CD8-positive, alpha-beta memory T cell (primary cell): Measurements from ENCODE around the gene HDLBP. TPM values are rescaled to one million over a fixed set of nuclear protein-coding genes. Genes with fewer than 3 reads are reported as not detected.

ENCODE experiments used
- CTCF ChIA-PET: fragments of 350-600 bp; sonication (Branson Sonifier 250); formaldehyde crosslinking; loops from one replicate; lab custom pipeline; 2021; ENCODE audit warnings: antibody characterized with exemption; lab: Charles Lee
- POLR2A ChIA-PET: fragments of 350-600 bp; sonication (Branson Sonifier 250); formaldehyde crosslinking; loops from one replicate; lab custom pipeline; 2021; ENCODE audit warnings: antibody characterized with exemption; lab: Charles Lee
- DNase-seq, 5 donors: peaks; one replicate each; pipeline versions ENCODE4 v3.0.0 to v3.0.0-alpha.2; 2020 to 2022; ENCODE audit warnings: mixed read lengths in 1 of 5
- H3K27ac ChIP-seq: one replicate; pipeline ENCODE4 v1.7.0; 2013; ENCODE audit warnings: low read depth, mild to moderate bottlenecking, low read length, moderate library complexity
- H3K27me3 ChIP-seq: 2 replicates; pipeline ENCODE4 v1.7.0; 2013; ENCODE audit warnings: low read length, mild to moderate bottlenecking; ENCODE audit not compliant: insufficient read depth, poor library complexity, severe bottlenecking
- H3K36me3 ChIP-seq: 2 replicates; pipeline ENCODE4 v1.7.0; 2013; ENCODE audit warnings: mild to moderate bottlenecking, low read length, moderate library complexity; ENCODE audit not compliant: insufficient read depth
- H3K4me1 ChIP-seq: 2 replicates; pipeline ENCODE4 v1.7.0; 2013; ENCODE audit warnings: mild to moderate bottlenecking, low read length, moderate library complexity; ENCODE audit not compliant: insufficient read depth
- H3K4me3 ChIP-seq: 2 replicates; pipeline ENCODE4 v1.7.0; 2013; ENCODE audit warnings: mild to moderate bottlenecking, low read length
- H3K9me3 ChIP-seq: 2 replicates; pipeline ENCODE4 v1.7.0; 2013; ENCODE audit warnings: mild to moderate bottlenecking, low read length
- H3K27ac Mint-ChIP-seq, 8 donors: one replicate each; pipeline ENCODE4 v1.8.0; 2020 to 2021; ENCODE audit warnings: mixed read lengths in 8 of 8, mild to moderate bottlenecking in 6 of 8, inconsistent platforms in 3 of 8, moderate library complexity in 3 of 8
- H3K27me3 Mint-ChIP-seq, 2 donors: one replicate each; pipeline ENCODE4 v1.8.0; 2020 to 2021; ENCODE audit warnings: mixed read lengths in 2 of 2, mild to moderate bottlenecking in 1 of 2, moderate library complexity in 1 of 2
- H3K36me3 Mint-ChIP-seq, 3 donors: one replicate each; pipeline ENCODE4 v1.8.0; 2020 to 2021; ENCODE audit warnings: mixed read lengths in 3 of 3, inconsistent platforms in 1 of 3, mild to moderate bottlenecking in 1 of 3
- H3K4me1 Mint-ChIP-seq, 3 donors: one replicate each; pipeline ENCODE4 v1.8.0; 2020 to 2021; ENCODE audit warnings: mixed read lengths in 3 of 3, inconsistent platforms in 1 of 3, mild to moderate bottlenecking in 1 of 3
- H3K4me3 Mint-ChIP-seq, 7 donors: one replicate each; pipeline ENCODE4 v1.8.0; 2020 to 2021; ENCODE audit warnings: mixed read lengths in 7 of 7, mild to moderate bottlenecking in 6 of 7, moderate library complexity in 4 of 7, inconsistent platforms in 2 of 7
- H3K9me3 Mint-ChIP-seq, 5 donors: one replicate each; pipeline ENCODE4 v1.8.0; 2020 to 2022; ENCODE audit warnings: mixed read lengths in 5 of 5, mild to moderate bottlenecking in 3 of 5, moderate library complexity in 2 of 5, inconsistent platforms in 1 of 5
- polyA plus RNA-seq: library from polyadenylated mRNA; unstranded; fragments of 300-500 nt; fragmentation: Illumina TruSeq; gene quantifications from one replicate; pipeline ENCODE4 v1.2.3, GENCODE V29; 2021
- total RNA-seq, 2 experiments: library from RNA; stranded (reverse); gene quantifications; one replicate each; pipeline ENCODE4 v1.2.3, GENCODE V29; 2021

The HDLBP gene, protein sequence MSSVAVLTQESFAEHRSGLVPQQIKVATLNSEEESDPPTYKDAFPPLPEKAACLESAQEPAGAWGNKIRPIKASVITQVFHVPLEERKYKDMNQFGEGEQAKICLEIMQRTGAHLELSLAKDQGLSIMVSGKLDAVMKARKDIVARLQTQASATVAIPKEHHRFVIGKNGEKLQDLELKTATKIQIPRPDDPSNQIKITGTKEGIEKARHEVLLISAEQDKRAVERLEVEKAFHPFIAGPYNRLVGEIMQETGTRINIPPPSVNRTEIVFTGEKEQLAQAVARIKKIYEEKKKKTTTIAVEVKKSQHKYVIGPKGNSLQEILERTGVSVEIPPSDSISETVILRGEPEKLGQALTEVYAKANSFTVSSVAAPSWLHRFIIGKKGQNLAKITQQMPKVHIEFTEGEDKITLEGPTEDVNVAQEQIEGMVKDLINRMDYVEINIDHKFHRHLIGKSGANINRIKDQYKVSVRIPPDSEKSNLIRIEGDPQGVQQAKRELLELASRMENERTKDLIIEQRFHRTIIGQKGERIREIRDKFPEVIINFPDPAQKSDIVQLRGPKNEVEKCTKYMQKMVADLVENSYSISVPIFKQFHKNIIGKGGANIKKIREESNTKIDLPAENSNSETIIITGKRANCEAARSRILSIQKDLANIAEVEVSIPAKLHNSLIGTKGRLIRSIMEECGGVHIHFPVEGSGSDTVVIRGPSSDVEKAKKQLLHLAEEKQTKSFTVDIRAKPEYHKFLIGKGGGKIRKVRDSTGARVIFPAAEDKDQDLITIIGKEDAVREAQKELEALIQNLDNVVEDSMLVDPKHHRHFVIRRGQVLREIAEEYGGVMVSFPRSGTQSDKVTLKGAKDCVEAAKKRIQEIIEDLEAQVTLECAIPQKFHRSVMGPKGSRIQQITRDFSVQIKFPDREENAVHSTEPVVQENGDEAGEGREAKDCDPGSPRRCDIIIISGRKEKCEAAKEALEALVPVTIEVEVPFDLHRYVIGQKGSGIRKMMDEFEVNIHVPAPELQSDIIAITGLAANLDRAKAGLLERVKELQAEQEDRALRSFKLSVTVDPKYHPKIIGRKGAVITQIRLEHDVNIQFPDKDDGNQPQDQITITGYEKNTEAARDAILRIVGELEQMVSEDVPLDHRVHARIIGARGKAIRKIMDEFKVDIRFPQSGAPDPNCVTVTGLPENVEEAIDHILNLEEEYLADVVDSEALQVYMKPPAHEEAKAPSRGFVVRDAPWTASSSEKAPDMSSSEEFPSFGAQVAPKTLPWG (N-terminal part only)
- total RNA-seq (100 to 1,000 TPM; 307 to 313 TPM), polyA plus RNA-seq (70.0 TPM)

DNA sequence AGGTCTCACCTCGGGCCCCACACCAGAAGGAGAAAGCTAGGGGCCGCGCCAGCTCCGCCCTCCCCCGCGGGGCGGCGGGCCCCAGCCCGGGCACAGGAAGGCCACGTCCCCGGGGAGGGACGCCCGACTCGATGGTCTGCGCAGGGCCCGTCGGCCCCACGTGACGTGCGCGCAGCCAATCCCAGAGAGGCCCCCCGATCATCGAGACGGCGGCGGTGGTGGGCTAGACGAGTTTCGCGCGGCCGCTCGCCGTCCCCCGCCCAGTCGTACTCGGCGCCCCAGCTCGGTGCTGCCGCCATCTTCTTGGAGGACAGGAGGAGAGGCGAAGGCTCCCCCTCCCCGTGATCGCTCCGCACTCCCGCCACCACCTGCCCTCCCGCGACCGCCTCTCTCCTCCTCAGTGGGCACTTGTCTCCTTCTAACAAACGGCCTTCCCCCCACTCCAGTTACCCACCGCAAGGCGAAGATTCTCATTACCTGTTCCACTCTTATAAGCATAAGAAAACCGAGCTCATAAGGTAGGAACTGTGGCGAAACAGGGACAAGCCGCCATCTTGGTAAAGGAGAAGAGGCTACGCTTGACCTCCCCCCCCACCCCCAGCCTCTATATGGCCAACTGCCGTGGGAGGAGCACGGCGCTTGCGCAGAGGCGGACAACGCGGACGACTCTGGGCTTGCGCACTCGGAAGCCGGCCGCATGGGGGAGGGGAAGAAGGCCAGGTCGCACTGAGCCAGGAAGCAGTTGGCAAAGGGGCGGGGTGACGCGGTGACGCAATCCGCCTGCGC lies at the start of gene HDLBP:
Gene HDLBP, minus strand, starts transcription at position 580 of the 786 bp plus-strand sequence. CDS start 48,803 bp downstream, outside the sequence.
- H3K27ac Mint-ChIP-seq: peak within 1 kb of the TSS; percentile 92 to 100 (median 99)

DNA sequence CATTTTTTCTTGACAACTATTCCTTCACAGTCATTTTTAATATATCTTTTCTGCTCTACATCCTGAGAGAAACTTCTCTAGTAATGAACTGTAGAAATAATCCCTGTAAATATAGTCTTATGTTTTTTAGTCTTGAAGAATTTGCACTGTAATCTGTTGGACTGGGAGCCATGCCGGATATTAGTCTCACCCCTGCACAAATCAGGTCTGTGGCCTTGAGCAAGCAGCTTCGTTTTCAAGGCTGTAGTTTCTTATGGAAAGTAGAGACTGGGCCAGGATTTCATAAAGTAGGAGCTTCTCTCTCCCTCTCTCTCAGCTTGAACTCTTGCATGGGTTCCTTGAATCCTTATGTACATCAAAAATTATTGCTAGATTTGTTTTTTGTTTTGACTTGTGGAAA lies 49.3 kb upstream of the HDLBP start:
- no peaks in the 10 kb centered on the region for H3K9me3 ChIP-seq
- Mint-ChIP-seq H3K27me3 (no peaks in the 10 kb centered on the region), H3K4me3 (no peak overlapping the region), H3K27ac (no peak overlapping the region), H3K4me1 (peaks cover 0 to 5% (median 0%) of the 10 kb centered on the region in 3 donors), H3K9me3 (no peaks in the 10 kb centered on the region), H3K36me3 (peaks cover 0 to 3% (median 1%) of the 10 kb centered on the region in 3 donors)
- ChIA-PET CTCF (no interaction called here), POLR2A (interaction anchor here (0.6 kb wide), 1 partner anchor 90 kb away, joined by 3 read pairs; no protein-coding TSS in a partner anchor)
- no peak overlapping the region for H3K4me3 ChIP-seq
- H3K4me1 ChIP-seq: no peaks in the 10 kb centered on the region
- H3K27ac ChIP-seq: no peak overlapping the region
- H3K36me3 ChIP-seq: no peaks in the 10 kb centered on the region
- H3K27me3 ChIP-seq: no peaks in the 10 kb centered on the region
- no peak for DNase-seq

More for the DNA sequence above, at the start of gene HDLBP:
- H3K4me3 ChIP-seq: peak within 1 kb of the TSS; percentile 89
- peak; percentile 100 for DNase-seq
- no peaks in the 10 kb centered on the region for H3K27me3 ChIP-seq
- Mint-ChIP-seq H3K4me3 (peak within 1 kb of the TSS; percentile 89 to 99 (median 98)), H3K9me3 (no peaks in the 10 kb centered on the region), H3K27me3 (peaks cover 0 to 2% of the 10 kb centered on the region in 2 donors), H3K36me3 (peaks cover 0 to 43% (median 0%) of the 10 kb centered on the region in 3 donors), H3K4me1 (peaks cover 63 to 83% (median 73%) of the 10 kb centered on the region in 3 donors)
- CTCF ChIA-PET: interaction anchor here (0.6 to 2.1 kb wide), 4 partner anchors 9 to 47 kb away, joined by 3 to 8 read pairs (median 4); no protein-coding TSS in a partner anchor
- peaks cover 65% of the 10 kb centered on the region for H3K4me1 ChIP-seq
- H3K36me3 ChIP-seq: no peaks in the 10 kb centered on the region
- POLR2A ChIA-PET: interaction anchor here (0.5 to 2.1 kb wide), 12 partner anchors 15 to 749 kb away, joined by 3 to 8 read pairs (median 4); partner anchors contain the start of genes ATG4B, ING5, MTERF4 and PASK
- peak within 1 kb of the TSS; percentile 90 for H3K27ac ChIP-seq
- no peaks in the 10 kb centered on the region for H3K9me3 ChIP-seq

DNA sequence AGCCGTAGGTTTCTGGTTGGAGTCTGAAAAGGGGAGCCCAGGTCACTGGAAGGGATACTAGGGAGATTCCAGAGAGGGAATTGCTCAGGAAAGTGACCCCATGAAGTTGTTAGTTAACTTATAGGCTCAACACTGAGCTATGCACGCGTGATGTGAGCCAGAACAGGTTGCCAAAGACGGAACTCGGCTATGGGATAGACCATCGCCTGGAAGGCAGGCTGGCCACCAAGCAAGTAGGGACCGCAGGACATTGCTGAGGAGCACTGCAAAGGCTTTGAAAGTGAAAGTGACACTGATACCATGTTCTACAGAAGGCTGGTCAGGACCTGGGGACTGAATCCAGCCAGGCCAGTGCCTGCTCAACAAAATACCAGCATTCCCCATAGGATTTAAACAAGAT lies 48.0 kb upstream of the HDLBP start:
- Mint-ChIP-seq H3K4me1 (peaks cover 3 to 14% (median 3%) of the 10 kb centered on the region in 3 donors), H3K9me3 (no peaks in the 10 kb centered on the region), H3K27ac (no peak overlapping the region), H3K4me3 (no peak overlapping the region), H3K36me3 (peaks cover 0 to 3% (median 1%) of the 10 kb centered on the region in 3 donors), H3K27me3 (no peaks in the 10 kb centered on the region)
- H3K4me3 ChIP-seq: no peak overlapping the region
- no peaks in the 10 kb centered on the region for H3K27me3 ChIP-seq
- H3K27ac ChIP-seq: no peak overlapping the region
- H3K9me3 ChIP-seq: no peaks in the 10 kb centered on the region
- H3K36me3 ChIP-seq: no peaks in the 10 kb centered on the region
- ChIA-PET POLR2A (no interaction called here), CTCF (interaction anchor here (1.1 kb wide), 1 partner anchor 20 kb away, joined by 3 read pairs; no protein-coding TSS in a partner anchor)
- DNase-seq: no peak
- no peaks in the 10 kb centered on the region for H3K4me1 ChIP-seq

DNA sequence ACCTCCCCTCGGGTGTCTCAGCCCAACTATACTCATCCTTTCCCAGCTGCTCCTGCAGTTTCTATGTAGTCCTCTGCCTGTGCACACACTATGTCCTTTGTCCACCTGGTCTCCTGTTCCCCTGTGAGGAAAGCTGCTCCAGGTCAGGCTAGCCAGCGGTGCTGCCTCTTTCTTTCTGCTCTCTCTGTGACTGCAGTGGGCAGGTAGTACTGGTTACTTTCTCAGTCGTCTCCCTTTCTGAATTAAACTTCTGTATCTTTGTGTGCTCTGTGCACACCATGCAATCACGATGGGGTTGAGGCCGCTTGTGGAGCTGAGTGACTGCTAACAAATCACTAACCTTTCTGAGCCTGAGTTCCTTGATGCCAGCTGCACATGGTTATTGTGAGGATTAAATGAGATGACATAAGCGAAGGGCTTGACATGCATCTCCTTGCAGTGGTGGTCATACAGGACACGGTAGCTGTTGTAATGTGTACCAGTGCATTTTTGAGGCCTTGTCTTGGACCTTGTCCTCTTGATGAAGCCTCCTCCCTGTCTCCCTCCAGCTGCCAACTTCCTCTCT lies 44.1 kb upstream of the HDLBP start:
- DNase-seq: no peak
- POLR2A ChIA-PET: no interaction called here

DNA sequence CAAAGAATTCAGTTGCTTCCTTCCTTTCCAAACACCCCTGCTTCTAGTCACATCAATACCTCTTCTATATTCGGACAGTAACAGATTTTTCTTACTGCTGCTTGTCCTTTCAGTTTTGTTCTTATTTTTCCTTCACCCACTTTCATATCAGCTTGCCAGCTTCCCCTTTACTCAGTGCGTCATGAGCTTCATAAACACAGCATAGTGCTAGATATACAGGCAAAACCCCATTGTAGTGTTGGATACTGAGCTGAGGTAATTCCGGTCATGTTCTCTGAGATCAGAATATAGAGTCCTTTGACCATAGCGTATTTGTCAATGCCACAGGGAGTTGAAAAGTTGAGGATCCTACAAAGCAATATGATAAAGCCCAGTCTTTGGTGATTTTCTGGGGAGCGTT lies 43.0 kb upstream of the HDLBP start:
- Mint-ChIP-seq H3K27ac (peak overlapping the region in 1 of 8 donors; percentile 10), H3K4me3 (peak overlapping the region in 1 of 7 donors; percentile 68), H3K36me3 (peaks cover 0 to 13% (median 3%) of the 10 kb centered on the region in 3 donors), H3K9me3 (no peaks in the 10 kb centered on the region), H3K27me3 (no peaks in the 10 kb centered on the region), H3K4me1 (peaks cover 15 to 33% (median 18%) of the 10 kb centered on the region in 3 donors)
- no peak overlapping the region for H3K4me3 ChIP-seq
- H3K27me3 ChIP-seq: no peaks in the 10 kb centered on the region
- no peaks in the 10 kb centered on the region for H3K9me3 ChIP-seq
- no peak overlapping the region for H3K27ac ChIP-seq
- H3K4me1 ChIP-seq: peaks cover 11% of the 10 kb centered on the region
- ChIA-PET POLR2A (interaction anchor here (0.6 to 0.8 kb wide), 2 partner anchors 43 to 507 kb away, joined by 3 to 5 read pairs; partner anchors contain the start of genes HDLBP and SEPTIN2), CTCF (interaction anchor here (1.7 kb wide), 1 partner anchor 42 kb away, joined by 3 read pairs; the partner anchor contains the start of gene SEPTIN2)
- no peaks in the 10 kb centered on the region for H3K36me3 ChIP-seq
- no peak for DNase-seq

More for the DNA sequence above, 44.1 kb upstream of the HDLBP start:
- H3K27me3 ChIP-seq: no peaks in the 10 kb centered on the region
- peaks cover 11% of the 10 kb centered on the region for H3K4me1 ChIP-seq
- H3K27ac ChIP-seq: no peak overlapping the region
- peaks cover 0 to 4% (median 4%) of the 10 kb centered on the region in 3 donors for H3K36me3 Mint-ChIP-seq
- CTCF ChIA-PET: interaction anchor here (1.7 kb wide), 1 partner anchor 43 kb away, joined by 3 read pairs; the partner anchor contains the start of gene SEPTIN2
- H3K4me3 ChIP-seq: no peak overlapping the region
- no peaks in the 10 kb centered on the region for H3K9me3 Mint-ChIP-seq
- H3K36me3 ChIP-seq: no peaks in the 10 kb centered on the region
- peaks cover 15 to 33% (median 18%) of the 10 kb centered on the region in 3 donors for H3K4me1 Mint-ChIP-seq
- peak overlapping the region in 2 of 7 donors; percentile 51 to 84 for H3K4me3 Mint-ChIP-seq
- no peak overlapping the region for H3K27ac Mint-ChIP-seq
- no peaks in the 10 kb centered on the region for H3K9me3 ChIP-seq
- H3K27me3 Mint-ChIP-seq: no peaks in the 10 kb centered on the region

DNA sequence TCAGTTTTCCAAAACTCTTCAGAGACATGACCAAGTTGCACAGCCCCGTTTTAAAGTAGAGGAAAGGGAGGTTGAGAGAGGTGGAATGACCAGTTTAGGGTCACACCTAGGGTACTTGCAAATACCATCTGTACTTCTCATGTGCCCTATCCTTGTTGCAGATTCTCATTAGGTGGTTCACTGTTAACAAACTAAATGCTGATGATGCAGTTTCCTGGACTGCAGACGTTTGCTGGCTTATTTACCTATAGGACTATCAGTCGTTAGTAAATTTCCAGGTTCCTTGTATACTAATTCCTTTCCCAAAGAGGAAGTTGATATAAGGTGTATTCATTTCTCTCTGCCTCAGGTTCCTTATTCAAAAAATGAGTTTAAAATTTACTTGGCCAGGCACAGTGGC lies 42.1 kb upstream of the HDLBP start:
- H3K9me3 Mint-ChIP-seq: no peaks in the 10 kb centered on the region
- H3K36me3 ChIP-seq: no peaks in the 10 kb centered on the region
- ChIA-PET CTCF (no interaction called here), POLR2A (no interaction called here)
- no peak overlapping the region for H3K4me3 ChIP-seq
- no peaks in the 10 kb centered on the region for H3K9me3 ChIP-seq
- DNase-seq: no peak
- peaks cover 0 to 20% (median 4%) of the 10 kb centered on the region in 3 donors for H3K36me3 Mint-ChIP-seq
- H3K27ac ChIP-seq: no peak overlapping the region
- no peaks in the 10 kb centered on the region for H3K27me3 Mint-ChIP-seq
- peaks cover 11% of the 10 kb centered on the region for H3K4me1 ChIP-seq
- H3K27ac Mint-ChIP-seq: peak overlapping the region in 2 of 8 donors; percentile 7 to 39
- peaks cover 15 to 33% (median 18%) of the 10 kb centered on the region in 3 donors for H3K4me1 Mint-ChIP-seq
- H3K4me3 Mint-ChIP-seq: peak overlapping the region; percentile 64 to 89 (median 82)
- no peaks in the 10 kb centered on the region for H3K27me3 ChIP-seq
